Measurements from ENCODE around the gene ODF4.

The ODF4 gene

GRCh38 chr17:8310601-8311123 is 29.0 kb upstream of the ODF4 start:
- no peak for TF ChIP-seq CTCF (IDR thresholded peaks at IDR 0.05)

- TF ChIP-seq CTCF (IDR thresholded peaks at IDR 0.05): no peak
These were observed 28.4 kb upstream of the ODF4 start for GRCh38 chr17:8311131-8311790.

GRCh38 chr17:8312251-8312650 is 27.4 kb upstream of the ODF4 start:
- TF ChIP-seq CTCF (IDR thresholded peaks at IDR 0.05): no peak

GRCh38 chr17:8312726-8313600 is 26.7 kb upstream of the ODF4 start:
- no peak for TF ChIP-seq CTCF (IDR thresholded peaks at IDR 0.05)

GRCh38 chr17:8314797-8315763 is 24.6 kb upstream of the ODF4 start:
- no peak for TF ChIP-seq CTCF (IDR thresholded peaks at IDR 0.05)

- no peak for TF ChIP-seq CTCF (IDR thresholded peaks at IDR 0.05)
These were observed 23.8 kb upstream of the ODF4 start for GRCh38 chr17:8315764-8316217.
